Parathyroid adenoma (tissue), 2 donors: Measurements from ENCODE around the gene ZGRF1.

Source experiments
- H2AFZ ChIP-seq: fragments of 300-600 bp; sonication (generic); one replicate; pipeline ENCODE4 v1.7.0; 2017; ENCODE audit warnings: antibody characterized with exemption, mild to moderate bottlenecking
- H3K27ac ChIP-seq: fragments of 300-600 bp; sonication (generic); one replicate; pipeline ENCODE4 v1.7.0; 2017
- H3K27me3 ChIP-seq: fragments of 300-600 bp; sonication (generic); one replicate; pipeline ENCODE4 v1.7.0; 2017; ENCODE audit warnings: low read length; ENCODE audit not compliant: control insufficient read depth, insufficient read depth
- H3K36me3 ChIP-seq: fragments of 300-600 bp; sonication (generic); one replicate; pipeline ENCODE4 v1.7.0; 2017; ENCODE audit warnings: low read length; ENCODE audit not compliant: control insufficient read depth, insufficient read depth
- H3K4me1 ChIP-seq: fragments of 300-600 bp; sonication (generic); one replicate; pipeline ENCODE4 v1.7.0; 2017; ENCODE audit warnings: control low read depth
- H3K4me2 ChIP-seq: fragments of 300-600 bp; sonication (generic); one replicate; pipeline ENCODE4 v1.7.0; 2017; ENCODE audit warnings: low read length
- H3K4me3 ChIP-seq: fragments of 300-600 bp; sonication (generic); one replicate; pipeline ENCODE4 v1.7.0; 2017; ENCODE audit warnings: low read depth, low read length
- H3K79me2 ChIP-seq: fragments of 300-600 bp; sonication (generic); one replicate; pipeline ENCODE4 v1.7.0; 2017; ENCODE audit warnings: control low read depth
- H3K9ac ChIP-seq: fragments of 300-600 bp; sonication (generic); one replicate; pipeline ENCODE4 v1.7.0; 2017; ENCODE audit warnings: mild to moderate bottlenecking
- H3K9me3 ChIP-seq: fragments of 300-600 bp; sonication (generic); one replicate; pipeline ENCODE4 v1.7.0; 2017; ENCODE audit warnings: low read length; ENCODE audit not compliant: control insufficient read depth
- CTCF ChIP-seq: fragments of 300-600 bp; sonication (generic); IDR thresholded peaks from one replicate; pipeline ENCODE4 v1.7.0; 2017; ENCODE audit warnings: antibody characterized with exemption, mild to moderate bottlenecking
- donor health status: primary hyperparathyroidism.

The ZGRF1 gene

DNA sequence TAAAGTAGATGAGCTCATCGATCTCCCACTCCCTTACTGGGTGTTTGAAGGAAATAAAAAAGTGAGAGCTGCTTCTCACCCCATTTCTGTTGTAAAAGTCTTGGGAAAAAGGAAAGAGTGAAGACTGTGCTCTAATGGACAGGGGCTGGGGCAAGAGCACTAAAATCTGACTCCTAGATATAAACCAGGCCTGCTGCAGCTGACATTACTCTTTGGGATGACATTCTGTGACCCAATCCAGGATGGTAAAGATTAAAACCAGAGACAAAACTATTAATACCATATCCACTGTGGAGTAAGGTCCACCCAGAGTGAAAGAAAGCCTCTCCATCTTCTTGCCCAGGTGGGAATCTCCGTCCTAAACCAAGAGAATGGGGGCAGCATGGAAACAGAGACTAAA, 100.6 kb downstream of the ZGRF1 start:
- Histone ChIP-seq H3K4me1 (no peaks in the 10 kb centered on the region), H3K4me3 (no peak overlapping the region), H3K36me3 (no peaks in the 10 kb centered on the region), H3K9me3 (no peaks in the 10 kb centered on the region), H3K79me2 (no peaks in the 10 kb centered on the region), H3K9ac (no peak overlapping the region), H3K27ac (no peak overlapping the region), H2AFZ (no peak overlapping the region), H3K27me3 (no peaks in the 10 kb centered on the region), H3K4me2 (no peak overlapping the region)
- no peak for TF ChIP-seq CTCF

DNA sequence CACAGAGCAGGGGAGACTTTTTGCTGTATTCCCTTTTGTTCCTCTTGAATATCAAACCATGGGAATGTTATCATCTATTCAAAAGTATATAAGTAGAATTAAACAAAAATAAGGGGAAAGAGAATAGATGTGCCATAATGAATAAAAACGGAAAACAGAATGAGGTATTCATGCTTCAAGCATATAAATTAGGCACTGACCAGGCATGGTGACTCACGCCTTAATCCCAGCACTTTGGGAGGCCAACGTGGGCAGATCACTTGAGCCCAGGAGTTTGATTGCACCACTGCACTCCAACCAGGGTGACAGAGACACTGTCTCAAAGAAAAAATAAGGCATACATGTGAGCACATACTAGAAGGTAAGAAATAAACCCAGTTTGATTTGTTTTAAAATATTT, 104.4 kb downstream of the ZGRF1 start:
- Histone ChIP-seq H3K27me3 (no peaks in the 10 kb centered on the region), H3K4me2 (no peak overlapping the region), H3K27ac (no peak overlapping the region), H3K36me3 (no peaks in the 10 kb centered on the region), H2AFZ (no peak overlapping the region), H3K4me1 (no peaks in the 10 kb centered on the region), H3K9ac (no peak overlapping the region), H3K4me3 (no peak overlapping the region), H3K79me2 (no peaks in the 10 kb centered on the region), H3K9me3 (no peaks in the 10 kb centered on the region)
- no peak for TF ChIP-seq CTCF

GRCh38 chr4:112531146-112531545, 105.6 kb downstream of the ZGRF1 start:
- H3K36me3 ChIP-seq, result no peaks in the 10 kb centered on the region
- no peaks in the 10 kb centered on the region for H3K9me3 ChIP-seq
- H3K4me2 ChIP-seq, result no peak overlapping the region
- no peaks in the 10 kb centered on the region for H3K79me2 ChIP-seq
- H2AFZ ChIP-seq, result no peak overlapping the region
- H3K27me3 ChIP-seq, result no peaks in the 10 kb centered on the region
- H3K9ac ChIP-seq, result no peak overlapping the region
- no peaks in the 10 kb centered on the region for H3K4me1 ChIP-seq
- no peak for TF ChIP-seq CTCF
- H3K27ac ChIP-seq, result no peak overlapping the region
- H3K4me3 ChIP-seq, result no peak overlapping the region

GRCh38 chr4:112526061-112526460, 110.6 kb downstream of the ZGRF1 start:
- no peaks in the 10 kb centered on the region for H3K9me3 ChIP-seq
- TF ChIP-seq CTCF, result no peak
- H3K9ac ChIP-seq, result no peak overlapping the region
- no peak overlapping the region for H2AFZ ChIP-seq
- no peak overlapping the region for H3K27ac ChIP-seq
- H3K79me2 ChIP-seq, result no peaks in the 10 kb centered on the region
- no peak overlapping the region for H3K4me3 ChIP-seq
- H3K4me2 ChIP-seq, result no peak overlapping the region
- H3K27me3 ChIP-seq, result peaks cover 18% of the 10 kb centered on the region
- no peaks in the 10 kb centered on the region for H3K4me1 ChIP-seq
- no peaks in the 10 kb centered on the region for H3K36me3 ChIP-seq

DNA sequence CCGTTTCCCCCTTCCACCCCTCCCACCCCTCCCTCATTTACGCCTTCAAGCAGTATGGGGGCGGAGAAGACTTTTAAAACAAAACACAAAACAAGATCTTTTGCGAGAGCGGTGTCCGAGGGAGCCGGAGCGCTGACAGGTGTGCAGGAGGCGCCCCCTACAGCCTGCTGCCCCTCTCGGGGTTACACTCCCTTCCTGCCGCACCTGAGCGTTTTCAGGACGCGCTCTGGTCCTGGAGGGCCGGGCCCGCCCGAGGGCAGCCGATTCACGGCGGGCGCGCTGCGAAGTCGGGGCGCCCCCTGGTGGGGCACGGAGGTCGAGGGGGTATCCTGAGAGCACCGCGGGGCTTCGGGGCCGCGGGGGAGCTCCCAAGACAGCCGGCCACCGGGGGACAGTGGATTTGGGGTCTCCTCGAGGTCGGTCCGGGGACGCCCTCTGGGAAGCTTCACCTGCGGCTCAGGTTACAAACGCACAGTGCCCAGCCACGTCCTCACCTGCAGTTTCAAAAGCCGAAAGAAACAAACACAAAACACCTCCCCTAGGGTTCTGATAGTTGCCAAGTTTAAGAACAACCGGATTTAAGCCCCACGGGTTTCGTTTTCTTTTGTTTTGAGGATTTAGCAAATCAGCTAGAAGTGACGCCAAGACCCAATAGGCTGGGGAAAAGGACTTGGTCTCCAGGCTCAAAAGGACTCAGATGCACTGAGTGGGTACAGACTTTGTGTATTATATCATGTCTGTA, 112.8 kb downstream of the ZGRF1 start:
- peak; percentile 11 for TF ChIP-seq CTCF
- Histone ChIP-seq H3K27me3 (peaks cover 23% of the 10 kb centered on the region), H3K9ac (no peak overlapping the region), H3K4me3 (peak overlapping the region; percentile 19), H3K4me1 (no peaks in the 10 kb centered on the region), H3K27ac (no peak overlapping the region), H3K4me2 (peak overlapping the region; percentile 41), H2AFZ (no peak overlapping the region), H3K36me3 (no peaks in the 10 kb centered on the region), H3K79me2 (no peaks in the 10 kb centered on the region), H3K9me3 (no peaks in the 10 kb centered on the region)
